ENCODE results near the gene PRLR.

- TF ChIP-seq, protein P1, sequence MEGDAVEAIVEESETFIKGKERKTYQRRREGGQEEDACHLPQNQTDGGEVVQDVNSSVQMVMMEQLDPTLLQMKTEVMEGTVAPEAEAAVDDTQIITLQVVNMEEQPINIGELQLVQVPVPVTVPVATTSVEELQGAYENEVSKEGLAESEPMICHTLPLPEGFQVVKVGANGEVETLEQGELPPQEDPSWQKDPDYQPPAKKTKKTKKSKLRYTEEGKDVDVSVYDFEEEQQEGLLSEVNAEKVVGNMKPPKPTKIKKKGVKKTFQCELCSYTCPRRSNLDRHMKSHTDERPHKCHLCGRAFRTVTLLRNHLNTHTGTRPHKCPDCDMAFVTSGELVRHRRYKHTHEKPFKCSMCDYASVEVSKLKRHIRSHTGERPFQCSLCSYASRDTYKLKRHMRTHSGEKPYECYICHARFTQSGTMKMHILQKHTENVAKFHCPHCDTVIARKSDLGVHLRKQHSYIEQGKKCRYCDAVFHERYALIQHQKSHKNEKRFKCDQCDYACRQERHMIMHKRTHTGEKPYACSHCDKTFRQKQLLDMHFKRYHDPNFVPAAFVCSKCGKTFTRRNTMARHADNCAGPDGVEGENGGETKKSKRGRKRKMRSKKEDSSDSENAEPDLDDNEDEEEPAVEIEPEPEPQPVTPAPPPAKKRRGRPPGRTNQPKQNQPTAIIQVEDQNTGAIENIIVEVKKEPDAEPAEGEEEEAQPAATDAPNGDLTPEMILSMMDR (IDR thresholded peaks at IDR 0.05) = no peak
- no peak for TF ChIP-seq POLR2A (IDR thresholded peaks at IDR 0.05)
These were observed 2.6 kb downstream of the PRLR start for GRCh38 chr5:35227720-35228119.

Data from uterus (tissue), 2 donors.